Naive thymus-derived CD4-positive, alpha-beta T cell (primary cell): ENCODE measurements around the gene CYTH2. TPM values are rescaled to one million over a fixed set of nuclear protein-coding genes. Genes with fewer than 3 reads are reported as not detected.
A peak's percentile ranks its signal among the peaks of the same experiment; 100 is the strongest.

ENCODE experiments used
- ATAC-seq: fragments of 150-1000 bp; cut with Tn5 transposase; 2 replicates; pipeline ENCODE4 v1.10.0; 2021; ENCODE audit warnings: mild to moderate bottlenecking, moderate library complexity
- CTCF ChIA-PET: fragments of 350-600 bp; sonication (Branson Sonifier 250); formaldehyde crosslinking; loops from one replicate; lab custom pipeline; 2021; ENCODE audit warnings: antibody characterized with exemption; lab: Charles Lee
- POLR2A ChIA-PET: fragments of 350-600 bp; sonication (Branson Sonifier 250); formaldehyde crosslinking; loops from one replicate; lab custom pipeline; 2021; ENCODE audit warnings: antibody characterized with exemption, inconsistent platforms; lab: Charles Lee
- DNase-seq, 9 donors: peaks; one replicate each; pipeline versions ENCODE4 v3.0.0 to v3.0.0-alpha.2; 2020 to 2022; ENCODE audit warnings: mixed read lengths in 1 of 9
- H3K27ac ChIP-seq: one replicate; pipeline ENCODE4 v1.7.0; 2013; ENCODE audit warnings: mild to moderate bottlenecking, low read depth, low read length, moderate library complexity
- H3K27me3 ChIP-seq, 2 donors: one replicate each; pipeline ENCODE4 v1.7.0; 2013; ENCODE audit warnings: low read length in 2 of 2, mild to moderate bottlenecking in 2 of 2, moderate library complexity in 2 of 2; ENCODE audit not compliant: control insufficient read depth in 2 of 2, insufficient read depth in 2 of 2
- H3K36me3 ChIP-seq, 3 experiments: 1 replicate in 2 of 3; 2 replicates in 1 of 3; pipeline ENCODE4 v1.7.0; 2013; ENCODE audit warnings: low read length in 3 of 3, mild to moderate bottlenecking in 3 of 3, moderate library complexity in 1 of 3; ENCODE audit not compliant: insufficient read depth in 3 of 3, control insufficient read depth in 2 of 3
- H3K4me1 ChIP-seq, 2 donors: one replicate each; pipeline ENCODE4 v1.7.0; 2013; ENCODE audit warnings: low read length in 2 of 2, mild to moderate bottlenecking in 2 of 2, moderate library complexity in 1 of 2; ENCODE audit not compliant: control insufficient read depth in 2 of 2, insufficient read depth in 2 of 2
- H3K4me3 ChIP-seq: 2 replicates; pipeline ENCODE4 v1.7.0; 2013; ENCODE audit warnings: mild to moderate bottlenecking, low read length
- H3K9me3 ChIP-seq, 3 experiments: 1 replicate in 2 of 3; 2 replicates in 1 of 3; pipeline ENCODE4 v1.7.0; 2013; ENCODE audit warnings: low read length in 3 of 3; ENCODE audit not compliant: control insufficient read depth in 2 of 3
- H3K27ac Mint-ChIP-seq, 9 donors: one replicate each; pipeline ENCODE4 v1.8.0; 2020 to 2022; ENCODE audit warnings: mixed read lengths in 9 of 9, mild to moderate bottlenecking in 8 of 9, moderate library complexity in 5 of 9, inconsistent platforms in 2 of 9
- H3K27me3 Mint-ChIP-seq, 5 donors: one replicate each; pipeline ENCODE4 v1.8.0; 2021 to 2022; ENCODE audit warnings: mixed read lengths in 5 of 5, mild to moderate bottlenecking in 1 of 5
- H3K36me3 Mint-ChIP-seq, 5 donors: one replicate each; pipeline ENCODE4 v1.8.0; 2020 to 2022; ENCODE audit warnings: mixed read lengths in 5 of 5, mild to moderate bottlenecking in 3 of 5, inconsistent platforms in 1 of 5
- H3K4me1 Mint-ChIP-seq, 7 donors: one replicate each; pipeline ENCODE4 v1.8.0; 2020 to 2022; ENCODE audit warnings: mixed read lengths in 7 of 7, mild to moderate bottlenecking in 3 of 7, inconsistent platforms in 1 of 7
- H3K4me3 Mint-ChIP-seq, 10 donors: one replicate each; pipeline ENCODE4 v1.8.0; 2020 to 2022; ENCODE audit warnings: mild to moderate bottlenecking in 10 of 10, mixed read lengths in 10 of 10, moderate library complexity in 6 of 10, inconsistent platforms in 2 of 10
- H3K9me3 Mint-ChIP-seq, 11 donors: one replicate each; pipeline ENCODE4 v1.8.0; 2020 to 2022; ENCODE audit warnings: mixed read lengths in 11 of 11, mild to moderate bottlenecking in 4 of 11, inconsistent platforms in 1 of 11, moderate library complexity in 1 of 11
- intact Hi-C, 2 donors: fragments of 100-400 bp; cut with micrococcal nuclease; formaldehyde crosslinking; loops; one replicate each; pipeline ENCODE4 v1.15.1; 2023
- polyA plus RNA-seq, 2 donors: library from polyadenylated mRNA; unstranded; fragments of 300-500 nt; fragmentation: Illumina TruSeq; gene quantifications; one replicate each; pipeline ENCODE4 v1.2.3, GENCODE V29; 2021
- total RNA-seq, 6 experiments: library from RNA in 5 of 6; stranded (reverse) in 5 of 6; gene quantifications; 1 replicate in 5 of 6; 2 replicates in 1 of 6; pipeline ENCODE4 v1.2.3 and lab custom pipeline; 2021 to 2026

Gene CYTH2
- total and polyA plus RNA-seq, 7 experiments from 2014 or later, result 23.6 to 82.1 (median 49.2) TPM

DNA sequence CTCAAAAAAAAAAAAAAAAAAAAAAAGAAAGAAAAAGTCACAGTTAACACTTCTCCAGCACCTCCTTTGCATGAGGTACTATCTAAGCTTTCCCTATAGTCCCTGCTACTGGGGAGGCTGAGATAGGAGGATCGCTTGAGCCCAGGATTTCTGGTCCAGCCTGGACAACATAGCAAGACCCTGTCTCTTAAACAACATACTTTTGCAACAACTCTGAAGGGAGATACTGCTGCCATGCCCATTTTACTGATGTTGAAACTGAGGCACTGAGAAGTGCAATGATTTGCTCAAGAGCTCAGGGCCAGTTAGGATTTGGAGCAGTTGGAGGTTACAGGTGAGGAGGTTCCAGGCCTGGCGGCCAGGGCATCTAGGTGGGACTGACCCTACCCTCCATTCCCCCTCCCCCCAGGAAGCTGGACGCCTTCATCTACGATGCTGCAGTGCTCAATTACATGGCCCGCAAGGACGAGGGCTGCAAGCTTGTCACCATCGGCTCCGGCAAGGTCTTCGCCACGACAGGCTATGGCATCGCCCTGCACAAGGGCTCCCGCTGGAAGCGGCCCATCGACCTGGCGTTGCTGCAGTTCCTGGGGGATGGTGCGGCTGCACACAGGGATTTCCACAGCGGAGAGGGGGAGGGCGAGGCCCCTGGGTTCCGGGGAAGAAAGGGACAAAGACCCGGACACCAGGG, 27.7 kb upstream of the CYTH2 start:
- ATAC-seq, result no peak
- H3K27me3 Mint-ChIP-seq, result peaks cover 13 to 48% (median 27%) of the 10 kb centered on the region in 5 donors
- Histone ChIP-seq H3K27me3 (peaks cover 0 to 8% of the 10 kb centered on the region in 2 donors), H3K4me3 (no peak overlapping the region), H3K9me3 (no peaks in the 10 kb centered on the region), H3K4me1 (peaks cover 18 to 20% of the 10 kb centered on the region in 2 donors), H3K36me3 (peaks cover 0 to 4% (median 0%) of the 10 kb centered on the region in 3 experiments), H3K27ac (no peak overlapping the region)
- ChIA-PET CTCF (no interaction called here), POLR2A (interaction anchor here (0.7 kb wide), 1 partner anchor 1167 kb away, joined by 3 read pairs; no protein-coding TSS in a partner anchor)
- peak overlapping the region in 9 of 10 donors; percentile 53 to 77 (median 68) for H3K4me3 Mint-ChIP-seq
- DNase-seq, result no peak
- H3K4me1 Mint-ChIP-seq, result peaks cover 10 to 25% (median 21%) of the 10 kb centered on the region in 7 donors
- intact Hi-C loops, result no loop called here
- peaks cover 0 to 5% (median 0%) of the 10 kb centered on the region in 5 donors for H3K36me3 Mint-ChIP-seq
- H3K27ac Mint-ChIP-seq, result peak overlapping the region in 1 of 9 donors; percentile 17
- peaks cover 0 to 1% (median 0%) of the 10 kb centered on the region in 11 donors for H3K9me3 Mint-ChIP-seq

DNA sequence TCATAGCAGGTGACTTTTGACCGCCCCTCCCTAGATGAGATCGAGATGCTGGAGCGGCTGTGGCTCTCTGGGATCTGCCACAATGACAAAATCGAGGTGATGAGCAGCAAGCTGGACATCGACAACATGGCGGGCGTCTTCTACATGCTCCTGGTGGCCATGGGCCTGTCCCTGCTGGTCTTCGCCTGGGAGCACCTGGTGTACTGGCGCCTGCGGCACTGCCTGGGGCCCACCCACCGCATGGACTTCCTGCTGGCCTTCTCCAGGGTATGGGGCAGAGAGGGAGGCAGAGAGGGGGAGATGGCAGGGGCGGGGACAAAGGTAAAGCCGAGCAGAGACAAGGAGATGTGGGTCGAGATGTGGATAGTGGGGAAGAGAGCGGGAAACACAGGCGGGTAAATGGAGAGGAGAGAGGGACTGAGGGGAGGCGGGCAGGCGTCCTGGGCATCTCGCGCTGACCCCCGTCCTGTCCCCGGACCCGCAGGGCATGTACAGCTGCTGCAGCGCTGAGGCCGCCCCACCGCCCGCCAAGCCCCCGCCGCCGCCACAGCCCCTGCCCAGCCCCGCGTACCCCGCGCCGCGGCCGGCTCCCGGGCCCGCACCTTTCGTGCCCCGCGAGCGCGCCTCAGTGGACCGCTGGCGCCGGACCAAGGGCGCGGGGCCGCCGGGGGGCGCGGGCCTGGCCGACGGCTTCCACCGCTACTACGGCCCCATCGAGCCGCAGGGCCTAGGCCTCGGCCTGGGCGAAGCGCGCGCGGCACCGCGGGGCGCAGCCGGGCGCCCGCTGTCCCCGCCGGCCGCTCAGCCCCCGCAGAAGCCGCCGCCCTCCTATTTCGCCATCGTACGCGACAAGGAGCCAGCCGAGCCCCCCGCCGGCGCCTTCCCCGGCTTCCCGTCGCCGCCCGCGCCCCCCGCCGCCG, 26.8 kb upstream of the CYTH2 start:
- Histone ChIP-seq H3K27me3 (peaks cover 0 to 8% of the 10 kb centered on the region in 2 donors), H3K4me3 (no peak overlapping the region), H3K4me1 (peaks cover 20 to 22% of the 10 kb centered on the region in 2 donors), H3K27ac (no peak overlapping the region), H3K36me3 (peaks cover 2 to 7% (median 2%) of the 10 kb centered on the region in 3 experiments), H3K9me3 (no peaks in the 10 kb centered on the region)
- peaks cover 12 to 45% (median 27%) of the 10 kb centered on the region in 5 donors for H3K27me3 Mint-ChIP-seq
- intact Hi-C loops, result no loop called here
- ChIA-PET POLR2A (no interaction called here), CTCF (interaction anchor here (0.6 kb wide), 1 partner anchor 1904 kb away, joined by 3 read pairs; no protein-coding TSS in a partner anchor)
- H3K4me3 Mint-ChIP-seq, result peak overlapping the region; percentile 48 to 77 (median 66)
- H3K27ac Mint-ChIP-seq, result peak overlapping the region in 1 of 9 donors; percentile 52
- no peak for ATAC-seq
- peaks cover 0 to 1% (median 0%) of the 10 kb centered on the region in 11 donors for H3K9me3 Mint-ChIP-seq
- DNase-seq, result no peak
- H3K36me3 Mint-ChIP-seq, result peaks cover 0 to 5% (median 0%) of the 10 kb centered on the region in 5 donors
- H3K4me1 Mint-ChIP-seq, result peaks cover 10 to 28% (median 24%) of the 10 kb centered on the region in 7 donors

DNA sequence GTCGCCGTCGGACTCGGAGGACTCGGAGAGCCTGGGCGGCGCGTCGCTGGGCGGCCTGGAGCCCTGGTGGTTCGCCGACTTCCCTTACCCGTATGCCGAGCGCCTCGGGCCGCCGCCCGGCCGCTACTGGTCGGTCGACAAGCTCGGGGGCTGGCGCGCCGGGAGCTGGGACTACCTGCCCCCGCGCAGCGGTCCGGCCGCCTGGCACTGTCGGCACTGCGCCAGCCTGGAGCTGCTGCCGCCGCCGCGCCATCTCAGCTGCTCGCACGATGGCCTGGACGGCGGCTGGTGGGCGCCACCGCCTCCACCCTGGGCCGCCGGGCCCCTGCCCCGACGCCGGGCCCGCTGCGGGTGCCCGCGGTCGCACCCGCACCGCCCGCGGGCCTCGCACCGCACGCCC, 25.9 kb upstream of the CYTH2 start:
- peaks cover 20 to 22% of the 10 kb centered on the region in 2 donors for H3K4me1 ChIP-seq
- H3K27ac Mint-ChIP-seq, result no peak overlapping the region
- H3K27me3 Mint-ChIP-seq, result peaks cover 12 to 45% (median 21%) of the 10 kb centered on the region in 5 donors
- peak overlapping the region in 1 of 10 donors; percentile 93 for H3K4me3 Mint-ChIP-seq
- peaks cover 13 to 37% (median 31%) of the 10 kb centered on the region in 7 donors for H3K4me1 Mint-ChIP-seq
- no peaks in the 10 kb centered on the region for H3K9me3 ChIP-seq
- no peak overlapping the region for H3K4me3 ChIP-seq
- ATAC-seq (no peak), DNase-seq (peak in 3 of 9 donors; percentile 13 to 25 (median 14))
- intact Hi-C loops, result no loop called here
- peaks cover 2 to 9% (median 6%) of the 10 kb centered on the region in 5 donors for H3K36me3 Mint-ChIP-seq
- H3K9me3 Mint-ChIP-seq, result peaks cover 0 to 1% (median 0%) of the 10 kb centered on the region in 11 donors
- no peak overlapping the region for H3K27ac ChIP-seq
- peaks cover 6 to 15% (median 10%) of the 10 kb centered on the region in 3 experiments for H3K36me3 ChIP-seq
- ChIA-PET CTCF (interaction anchor here (0.6 kb wide), 1 partner anchor 1905 kb away, joined by 3 read pairs; no protein-coding TSS in a partner anchor), POLR2A (interaction anchor here (0.9 to 1.0 kb wide), 2 partner anchors 12 to 79 kb away, joined by 3 read pairs; partner anchors contain the start of genes KCNJ14, SYNGR4 and TMEM143)
- H3K27me3 ChIP-seq, result peaks cover 0 to 8% of the 10 kb centered on the region in 2 donors

DNA sequence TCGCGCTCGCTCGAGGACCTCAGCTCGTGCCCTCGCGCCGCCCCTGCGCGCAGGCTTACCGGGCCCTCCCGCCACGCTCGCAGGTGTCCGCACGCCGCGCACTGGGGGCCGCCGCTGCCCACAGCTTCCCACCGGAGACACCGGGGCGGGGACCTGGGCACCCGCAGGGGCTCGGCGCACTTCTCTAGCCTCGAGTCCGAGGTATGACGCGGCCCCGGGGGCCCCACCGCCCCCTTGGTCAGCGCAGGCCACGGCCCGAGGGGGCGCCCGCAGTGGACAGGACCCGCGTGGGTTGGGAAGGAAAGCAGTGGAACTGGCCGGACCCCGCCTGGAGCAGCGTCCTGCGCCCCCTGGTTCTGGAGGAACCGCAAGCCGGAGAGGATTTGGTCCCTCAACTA, 25.4 kb upstream of the CYTH2 start:
- intact Hi-C loops, result loop anchor here (2.0 kb wide), 4 partner anchors 25 to 1323 kb away; partner anchors contain the start of genes AP2A1 (in 1 of the 2) and KDELR1 (in 1 of the 2)
- H3K27me3 Mint-ChIP-seq, result peaks cover 12 to 45% (median 21%) of the 10 kb centered on the region in 5 donors
- ATAC-seq (no peak), DNase-seq (peak in 1 of 9 donors; percentile 16)
- CTCF ChIA-PET, result no interaction called here
- Histone ChIP-seq H3K4me1 (peaks cover 20 to 22% of the 10 kb centered on the region in 2 donors), H3K9me3 (no peaks in the 10 kb centered on the region), H3K4me3 (peak overlapping the region; percentile 80), H3K27ac (no peak overlapping the region), H3K36me3 (peaks cover 6 to 20% (median 12%) of the 10 kb centered on the region in 3 experiments), H3K27me3 (peaks cover 0 to 8% of the 10 kb centered on the region in 2 donors)
- H3K4me1 Mint-ChIP-seq, result peaks cover 18 to 41% (median 34%) of the 10 kb centered on the region in 7 donors
- peak overlapping the region in 5 of 10 donors; percentile 90 to 95 (median 93) for H3K4me3 Mint-ChIP-seq
- H3K9me3 Mint-ChIP-seq, result peaks cover 0 to 1% (median 0%) of the 10 kb centered on the region in 11 donors
- peaks cover 7 to 13% (median 11%) of the 10 kb centered on the region in 5 donors for H3K36me3 Mint-ChIP-seq
- POLR2A ChIA-PET, result interaction anchor here (0.9 to 1.0 kb wide), 2 partner anchors 12 to 80 kb away, joined by 3 read pairs; partner anchors contain the start of genes KCNJ14, SYNGR4 and TMEM143
- H3K27ac Mint-ChIP-seq, result no peak overlapping the region

DNA sequence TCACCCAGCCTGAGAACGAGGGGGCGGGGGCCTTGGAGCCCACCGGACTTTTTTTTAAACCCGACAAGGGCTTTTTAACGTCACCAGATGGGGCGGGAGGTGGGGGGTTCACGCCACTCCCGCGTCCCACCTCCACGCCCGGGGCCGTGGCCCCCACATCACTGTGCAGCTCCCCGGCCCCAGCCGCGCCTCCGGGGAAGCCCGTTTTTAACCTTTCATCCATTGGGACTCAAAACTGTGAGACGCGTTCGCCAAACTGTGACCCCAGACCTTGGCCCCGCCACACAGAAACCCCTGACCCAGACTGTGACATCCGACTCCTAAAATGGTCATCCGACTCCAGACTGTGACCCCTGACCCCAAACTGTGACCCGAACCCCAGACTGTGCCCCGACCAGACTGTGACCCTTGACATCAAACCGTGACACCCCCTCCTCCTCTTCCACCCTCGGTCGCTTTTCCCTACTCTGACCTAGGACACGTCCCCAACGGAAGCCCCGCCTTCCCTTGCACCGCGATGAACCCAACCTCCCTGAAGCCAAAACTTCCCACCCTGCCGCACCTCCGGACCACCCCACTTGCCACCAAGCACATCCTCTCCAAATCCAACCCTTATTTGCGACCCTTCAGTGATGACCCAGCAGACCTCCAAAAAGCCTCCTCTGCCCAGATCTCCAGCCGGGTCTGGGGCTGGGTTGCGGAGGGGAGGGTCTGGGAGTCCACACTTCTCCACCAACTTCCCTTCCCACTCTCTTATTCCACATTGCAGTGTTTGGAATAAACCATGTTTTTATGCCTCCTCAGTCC, 24.8 kb upstream of the CYTH2 start:
- H3K27ac ChIP-seq, result peak overlapping the region; percentile 83
- DNase-seq (no peak), ATAC-seq (no peak)
- H3K36me3 ChIP-seq, result peaks cover 6 to 26% (median 12%) of the 10 kb centered on the region in 3 experiments
- intact Hi-C loops, result loop anchor here (2.0 kb wide), 4 partner anchors 26 to 1322 kb away; partner anchors contain the start of genes AP2A1 (in 1 of the 2) and KDELR1 (in 1 of the 2)
- H3K9me3 ChIP-seq, result no peaks in the 10 kb centered on the region
- H3K27me3 Mint-ChIP-seq, result peaks cover 12 to 43% (median 21%) of the 10 kb centered on the region in 5 donors
- ChIA-PET POLR2A (interaction anchor here (0.9 to 2.2 kb wide), 4 partner anchors 11 to 175 kb away, joined by 3 to 5 read pairs (median 3); partner anchors contain the start of genes KCNJ14, KDELR1, RPL18 and SPHK2), CTCF (no interaction called here)
- peaks cover 0 to 1% (median 0%) of the 10 kb centered on the region in 11 donors for H3K9me3 Mint-ChIP-seq
- H3K4me3 Mint-ChIP-seq, result peak overlapping the region; percentile 87 to 96 (median 93)
- H3K4me1 ChIP-seq, result peaks cover 20 to 22% of the 10 kb centered on the region in 2 donors
- peaks cover 19 to 44% (median 36%) of the 10 kb centered on the region in 7 donors for H3K4me1 Mint-ChIP-seq
- H3K36me3 Mint-ChIP-seq, result peaks cover 8 to 17% (median 16%) of the 10 kb centered on the region in 5 donors
- H3K27ac Mint-ChIP-seq, result peak overlapping the region; percentile 28 to 97 (median 93)
- peaks cover 0 to 8% of the 10 kb centered on the region in 2 donors for H3K27me3 ChIP-seq
- H3K4me3 ChIP-seq, result peak overlapping the region; percentile 80
